Measurements from ENCODE around the gene CAB39L.
"Not testable (repeated sequence)": the region's sequence is repeated elsewhere in the genome, so short reads cannot be mapped to it uniquely, and the experiment has no call there.

Gene CAB39L

GRCh38 chr13:49342454-49342853, 101.4 kb downstream of the CAB39L start:
- DNase-seq = no peak

DNA sequence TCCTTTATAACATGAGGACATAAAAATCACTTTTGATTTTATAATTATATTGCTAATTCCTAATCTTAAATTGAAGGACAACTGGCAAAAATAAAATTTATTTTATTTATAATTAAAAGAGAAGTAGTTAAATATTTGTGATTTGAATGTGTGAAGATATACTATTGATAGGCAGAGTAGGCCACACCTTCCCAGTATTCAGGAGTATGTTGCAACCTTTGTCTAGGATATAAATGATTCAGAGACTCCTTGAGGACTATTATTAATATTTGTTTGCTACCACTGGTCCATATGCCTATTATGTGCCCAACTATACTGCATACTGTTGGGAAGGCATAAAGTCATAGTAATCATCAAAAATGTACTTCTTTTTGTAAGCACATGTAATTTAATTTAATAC, 101.9 kb downstream of the CAB39L start:
- no peak for DNase-seq

GRCh38 chr13:49341517-49341916, 102.3 kb downstream of the CAB39L start:
- DNase-seq = no peak

- DNase-seq = no peak
Measured at GRCh38 chr13:49340161-49340560, 103.7 kb downstream of the CAB39L start.

DNA sequence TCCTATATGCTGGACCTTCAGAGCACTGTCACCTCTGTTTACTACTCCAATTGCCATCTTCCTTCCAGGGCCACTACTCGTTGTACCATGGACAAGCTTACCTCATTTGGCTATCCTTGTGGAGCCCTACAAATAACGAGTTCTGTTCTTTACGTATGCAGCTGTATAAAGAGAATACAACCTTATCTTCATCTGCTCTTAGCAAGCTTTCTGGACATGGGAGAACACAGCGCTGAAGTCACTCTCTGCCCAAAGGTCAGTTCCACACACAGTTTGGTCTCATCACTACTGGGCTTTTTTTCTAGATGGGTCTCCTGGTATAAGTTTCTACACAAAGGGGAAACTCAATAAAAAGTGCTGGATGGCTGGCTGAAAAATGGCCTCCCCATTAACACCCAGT, 107.2 kb downstream of the CAB39L start:
- DNase-seq = no peak

DNA sequence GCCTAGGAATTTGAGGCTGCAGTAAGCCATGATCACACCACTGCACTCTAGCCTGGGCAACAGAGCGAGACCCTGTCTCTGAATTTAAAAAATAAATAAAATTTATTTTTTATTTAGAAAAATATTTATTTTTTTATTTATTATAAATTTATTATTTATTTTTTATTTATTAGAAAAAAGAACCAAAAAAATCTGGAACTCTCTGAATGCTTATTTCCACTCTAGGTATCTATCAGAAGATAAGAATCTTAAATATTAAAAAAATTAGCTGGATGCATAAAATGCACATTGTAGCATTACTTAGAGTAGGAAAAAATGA, 113.4 kb downstream of the CAB39L start:
- DNase-seq = no peak

DNA sequence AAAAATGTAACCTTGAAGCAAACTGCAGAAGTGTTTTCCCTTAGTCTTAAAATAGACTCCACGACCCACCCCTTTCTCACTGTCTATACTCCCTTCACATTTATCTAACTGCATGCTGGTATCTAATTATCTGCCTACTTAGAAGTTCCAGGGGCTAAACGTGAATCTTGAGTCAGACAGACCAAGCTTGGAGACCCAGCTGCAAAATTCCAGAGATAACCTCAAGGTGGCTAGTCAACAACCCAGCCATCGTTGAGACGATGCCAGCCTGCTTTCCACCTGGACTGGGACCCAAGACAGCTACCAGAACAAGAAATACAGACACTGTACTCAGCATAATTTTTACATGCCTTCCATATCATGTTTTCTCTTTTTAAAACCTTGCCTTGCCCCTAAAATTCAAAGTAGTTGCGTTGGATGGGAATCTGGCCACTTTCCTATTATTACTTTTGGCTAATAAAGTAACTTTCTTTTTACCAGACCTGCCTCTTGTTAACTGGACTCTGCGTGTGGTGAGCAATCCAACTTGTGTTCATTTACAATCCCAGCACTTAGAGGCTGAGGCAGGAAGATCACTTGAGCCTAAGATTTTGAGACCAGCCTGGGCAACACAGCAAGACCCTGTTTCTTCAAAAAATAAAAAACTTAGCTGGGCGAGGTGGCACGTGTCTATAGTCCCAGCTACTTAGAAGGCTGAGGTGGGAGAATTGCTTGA, 113.9 kb downstream of the CAB39L start:
- DNase-seq = no peak

GRCh38 chr13:49327145-49327544, 116.7 kb downstream of the CAB39L start:
- not testable (repeated sequence) for DNase-seq

DNA sequence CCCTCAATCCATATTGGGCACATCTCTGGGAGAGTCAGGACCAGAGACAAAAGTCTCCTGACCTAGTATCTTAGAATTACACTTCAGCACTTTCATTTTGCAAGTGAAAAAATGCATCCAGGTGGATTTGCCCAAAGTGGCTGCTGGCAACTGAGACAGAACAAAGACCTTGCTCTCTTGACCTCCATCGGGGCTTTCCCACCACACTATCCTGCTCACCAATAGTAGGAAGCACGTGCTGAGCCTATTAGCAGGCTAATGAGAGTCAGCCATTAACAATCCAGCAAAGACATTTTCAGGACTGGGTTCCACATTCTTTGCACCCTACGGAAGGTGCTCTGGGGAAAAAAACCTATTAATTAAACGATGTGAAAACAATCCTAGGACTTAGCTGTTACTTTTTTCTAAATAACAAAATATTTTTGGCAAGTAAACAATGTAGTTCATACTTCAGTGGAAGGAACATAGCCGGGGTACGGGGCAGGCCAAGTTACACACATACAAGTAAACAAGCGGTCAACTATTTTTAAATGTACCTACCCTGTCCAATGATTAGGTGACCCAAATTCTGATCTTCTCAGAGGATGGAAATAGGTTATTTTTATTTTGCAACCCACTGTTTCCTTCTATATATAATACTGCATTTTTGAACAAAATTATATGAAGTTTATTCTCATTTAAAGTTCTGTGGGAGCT, 117.5 kb downstream of the CAB39L start:
- DNase-seq = no peak

GRCh38 chr13:49323344-49323743, 120.5 kb downstream of the CAB39L start:
- no peak for DNase-seq

DNA sequence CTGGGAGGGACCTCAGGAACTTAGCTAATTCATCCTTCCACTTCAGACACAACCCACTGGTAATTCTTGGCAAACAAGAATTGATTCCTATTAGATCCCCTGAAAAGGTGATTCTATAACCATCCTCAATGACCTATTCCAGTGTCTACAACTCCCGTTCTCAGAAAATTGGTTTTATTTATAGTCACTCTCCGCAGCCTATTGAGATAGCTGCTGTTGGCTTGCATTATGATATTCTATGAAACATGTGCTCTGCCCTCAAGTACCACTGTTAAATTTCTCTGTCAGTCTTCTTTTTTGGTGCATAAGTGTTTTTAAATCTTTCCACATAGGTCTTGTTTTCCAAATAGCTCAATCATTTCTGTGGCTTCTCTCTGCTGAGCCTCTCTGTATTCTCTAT, 121.2 kb downstream of the CAB39L start:
- DNase-seq = no peak

DNA sequence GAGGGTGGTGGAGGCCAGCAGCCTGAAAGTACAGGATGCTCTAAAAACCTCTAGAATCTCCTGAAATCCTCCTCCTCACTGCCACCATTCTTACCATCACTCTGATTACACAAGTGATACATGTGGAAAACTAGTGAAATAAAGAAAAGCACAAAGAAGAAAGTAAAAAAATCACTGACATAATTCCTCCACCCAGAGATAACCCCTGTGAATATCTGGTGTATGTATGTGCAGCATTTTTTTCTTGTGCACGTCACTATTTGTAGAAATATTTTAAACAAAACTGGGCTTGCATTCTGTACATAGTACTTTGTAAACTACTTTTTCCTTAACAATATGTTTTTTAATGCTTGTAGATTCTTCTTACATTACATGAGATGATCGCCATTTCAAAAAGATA, 122.9 kb downstream of the CAB39L start:
- no peak for DNase-seq

- DNase-seq = no peak
Measured at GRCh38 chr13:49319951-49320350, 123.9 kb downstream of the CAB39L start.

DNA sequence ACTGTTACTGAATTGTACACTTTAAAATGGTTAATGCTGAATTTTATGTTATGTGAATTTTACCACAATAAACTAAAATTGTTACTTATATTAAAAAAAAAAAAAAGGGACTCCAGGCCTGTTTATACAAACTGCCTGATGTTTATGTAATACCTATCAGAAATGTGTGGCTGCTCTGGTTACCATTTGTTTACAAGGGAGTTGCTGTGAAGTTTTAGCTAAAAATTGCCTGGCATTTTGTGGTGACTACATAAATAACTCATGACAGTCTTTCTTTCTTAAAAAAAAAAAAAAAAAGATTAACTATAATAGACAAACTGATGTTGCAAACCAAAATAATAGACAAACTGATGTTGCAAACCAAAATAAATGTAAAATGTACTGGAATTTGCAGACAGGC, 124.3 kb downstream of the CAB39L start:
- DNase-seq = no peak

GRCh38 chr13:49315756-49316482, 127.9 kb downstream of the CAB39L start:
- DNase-seq = no peak

- DNase-seq = no peak
Measured at GRCh38 chr13:49315036-49315565, 128.8 kb downstream of the CAB39L start.

- no peak for DNase-seq
Measured at GRCh38 chr13:49314344-49314882, 129.5 kb downstream of the CAB39L start.

- DNase-seq = no peak
Measured at GRCh38 chr13:49311816-49312215, 132.0 kb downstream of the CAB39L start.

DNA sequence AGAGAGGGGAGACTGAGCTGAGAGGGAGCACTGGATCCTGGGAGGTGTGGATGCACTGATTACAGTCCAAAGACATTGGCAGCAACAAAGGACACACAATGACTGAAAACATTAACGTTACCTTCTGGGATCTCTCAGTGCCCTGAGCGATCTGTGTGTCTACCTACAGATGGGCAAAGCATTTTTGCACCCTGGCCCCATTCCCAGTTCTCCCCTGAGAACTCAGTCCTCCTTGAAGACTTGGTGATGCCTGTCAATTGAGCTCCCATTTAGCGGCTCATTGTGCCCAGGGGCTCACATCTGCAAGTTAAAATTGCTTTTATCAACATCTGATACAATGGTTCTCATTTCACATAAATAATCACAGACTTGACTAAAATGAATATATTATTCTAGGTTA, 133.6 kb downstream of the CAB39L start:
- no peak for DNase-seq

- DNase-seq = no peak
Measured at GRCh38 chr13:49308921-49309408, 134.9 kb downstream of the CAB39L start.

DNA sequence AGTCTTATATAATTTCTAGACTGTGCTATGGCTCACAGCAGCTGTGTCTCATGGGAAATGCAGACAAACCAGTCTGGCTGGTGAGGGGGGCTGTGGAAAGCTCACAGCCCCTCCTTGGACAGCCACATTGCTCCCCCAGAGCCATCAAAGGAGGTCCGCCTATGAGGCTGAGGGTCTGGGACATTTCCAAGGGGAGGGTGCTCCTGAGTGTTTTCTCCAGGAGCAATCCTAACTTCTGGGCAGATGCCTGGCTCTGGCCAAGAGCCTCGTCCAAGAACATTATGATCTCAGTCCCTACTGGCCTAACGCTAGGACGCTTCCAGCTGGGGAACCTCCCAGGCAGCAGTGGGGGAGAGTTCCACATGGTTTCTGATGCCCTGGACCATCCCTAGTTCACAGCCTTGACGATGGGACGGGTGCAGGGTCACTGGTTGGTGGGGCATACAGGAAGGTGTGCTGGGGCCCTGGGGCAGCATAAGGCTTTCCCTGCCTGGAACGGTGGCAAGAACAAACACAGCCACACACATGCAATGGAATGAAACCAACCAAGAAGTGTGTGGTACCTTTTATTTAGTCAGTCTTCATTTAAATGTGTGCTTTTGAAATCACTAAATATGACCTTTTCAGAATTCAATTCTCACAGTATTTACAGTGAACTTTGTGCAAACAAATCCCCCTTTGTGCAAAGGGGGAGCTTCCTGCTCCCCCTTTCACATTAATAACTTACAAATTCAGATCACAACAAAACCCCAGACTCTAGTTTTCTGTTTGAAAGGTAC, 135.6 kb downstream of the CAB39L start:
- DNase-seq = no peak

- DNase-seq = no peak
Measured at GRCh38 chr13:49307365-49307764, 136.5 kb downstream of the CAB39L start.
